HepG2 (cell line): ENCODE measurements around the gene METTL22. TPM values are rescaled to one million over a fixed set of nuclear protein-coding genes. Genes with fewer than 3 reads are reported as not detected.

Experiments
- ELF1 ChIP-seq: sonication (generic); formaldehyde crosslinking; IDR thresholded peaks from 2 replicates; pipeline ENCODE4 v1.4.0; 2020; ENCODE audit warnings: missing genetic modification reagents
- FIP1L1 ChIP-seq: fragments of 200-400 bp; formaldehyde crosslinking; IDR thresholded peaks from 2 replicates; pipeline ENCODE4 v1.6.1; 2018; ENCODE audit warnings: low read depth, mild to moderate bottlenecking, low read length, moderate library complexity, borderline replicate concordance; ENCODE audit not compliant: insufficient read depth
- KDM1A ChIP-seq: IDR thresholded peaks from 2 replicates; pipeline ENCODE4 v1.6.1; 2016; ENCODE audit warnings: missing compliant biosample characterization
- KDM6A ChIP-seq: IDR thresholded peaks from 2 replicates; pipeline ENCODE4 v1.6.1; 2016; ENCODE audit warnings: low read depth
- LCORL ChIP-seq, 2 experiments: fragments of 450-650 bp in 1 of 2; sonication (generic) in 1 of 2; formaldehyde crosslinking in 1 of 2; IDR thresholded peaks; 2 replicates each; pipeline versions ENCODE4 v1.5.0 to v1.6.1; 2017 to 2020; ENCODE audit warnings: antibody characterized with exemption in 1 of 2, missing genetic modification reagents in 1 of 2
- NFIC ChIP-seq: IDR thresholded peaks from 2 replicates; pipeline ENCODE4 v1.6.1; 2012; ENCODE audit warnings: mild to moderate bottlenecking, low read length, inconsistent platforms
- NFKBIZ ChIP-seq: IDR thresholded peaks from 2 replicates; pipeline ENCODE4 v1.6.1; 2018; ENCODE audit warnings: missing genetic modification reagents, missing compliant biosample characterization
- PTBP1 ChIP-seq: fragments of 200-400 bp; formaldehyde crosslinking; IDR thresholded peaks from 2 replicates; pipeline ENCODE4 v1.6.1; 2018; ENCODE audit warnings: low read length, low read depth; ENCODE audit not compliant: poor library complexity, severe bottlenecking
- RBAK ChIP-seq: sonication (generic); formaldehyde crosslinking; IDR thresholded peaks from 2 replicates; pipeline ENCODE4 v1.5.1; 2020; ENCODE audit warnings: mild to moderate bottlenecking, missing genetic modification reagents
- SAFB2 ChIP-seq: sonication (generic); formaldehyde crosslinking; IDR thresholded peaks from 2 replicates; pipeline ENCODE4 v1.5.1; 2020; ENCODE audit warnings: missing genetic modification reagents, low read depth, mild to moderate bottlenecking, borderline replicate concordance
- SMAD3 ChIP-seq: sonication (generic); formaldehyde crosslinking; IDR thresholded peaks from 2 replicates; pipeline ENCODE4 v1.4.0; 2020; ENCODE audit warnings: missing genetic modification reagents
- TAF1 ChIP-seq: sonication (generic); formaldehyde crosslinking; IDR thresholded peaks from 2 replicates; pipeline ENCODE4 v1.4.0; 2020; ENCODE audit warnings: missing genetic modification reagents
- TRIM24 ChIP-seq: sonication (generic); formaldehyde crosslinking; IDR thresholded peaks from 2 replicates; pipeline ENCODE4 v1.8.0; 2022; ENCODE audit warnings: mild to moderate bottlenecking, missing genetic modification reagents
- ZFX ChIP-seq: sonication (generic); formaldehyde crosslinking; IDR thresholded peaks from 2 replicates; pipeline ENCODE4 v1.4.0; 2020; ENCODE audit warnings: mild to moderate bottlenecking, low read depth, missing genetic modification reagents, moderate library complexity
- ZNF260 ChIP-seq: sonication (generic); formaldehyde crosslinking; IDR thresholded peaks from 2 replicates; pipeline ENCODE4 v1.4.0; 2020; ENCODE audit warnings: missing genetic modification reagents, low read depth, mild to moderate bottlenecking, borderline replicate concordance
- ZNF329 ChIP-seq: sonication (generic); formaldehyde crosslinking; IDR thresholded peaks from 2 replicates; pipeline ENCODE4 v1.9.0; 2021; ENCODE audit warnings: low read depth, mild to moderate bottlenecking, missing genetic modification reagents
- ZNF737 ChIP-seq: sonication (generic); formaldehyde crosslinking; IDR thresholded peaks from 2 replicates; pipeline ENCODE4 v1.5.0; 2020; ENCODE audit warnings: missing genetic modification reagents, mild to moderate bottlenecking, borderline replicate concordance
- ZNF761 ChIP-seq: sonication (generic); formaldehyde crosslinking; conservative IDR thresholded peaks from 2 replicates; pipeline ENCODE4 v1.4.0; 2020; ENCODE audit warnings: mild to moderate bottlenecking, missing genetic modification reagents
- ZNF768 ChIP-seq: sonication (generic); formaldehyde crosslinking; IDR thresholded peaks from 2 replicates; pipeline ENCODE4 v1.4.0; 2020; ENCODE audit warnings: missing genetic modification reagents
- polyA plus RNA-seq, 8 experiments: library from polyadenylated mRNA; depleted of rRNA in 3 of 8; stranded (reverse) in 7 of 8; unstranded in 1 of 8; fragments of >200 nt; fragmentation: Illumina TruSeq in 4 of 8; extraction: Trizol in 4 of 8; gene quantifications; 2 replicates each; pipeline versions ENCODE4 v1.2.1 to v1.2.3, GENCODE V29; 2011 to 2016; ENCODE audit warnings: low read depth in 4 of 8, missing spikeins in 1 of 8, mixed read lengths in 1 of 8; ENCODE audit not compliant: insufficient read depth in 1 of 8
- total RNA-seq, 5 experiments: library from RNA; depleted of rRNA; stranded (reverse); fragments of >200 nt; fragmentation: Illumina TruSeq; extraction: Trizol; gene quantifications; 2 replicates each; pipeline ENCODE4 v1.2.3, GENCODE V29; 2016; ENCODE audit warnings: low read depth in 1 of 5
- TF ChIP-seq, protein P1 (sequence below): sonication (generic); formaldehyde crosslinking; IDR thresholded peaks from 2 replicates; pipeline ENCODE4 v1.4.0; 2020; ENCODE audit warnings: mild to moderate bottlenecking, missing genetic modification reagents
- TF ChIP-seq, protein P2 (sequence below): sonication (generic); formaldehyde crosslinking; IDR thresholded peaks from 2 replicates; pipeline ENCODE4 v1.9.0; 2022; ENCODE audit warnings: low read depth, missing genetic modification reagents

The METTL22 gene
- total and polyA plus RNA-seq, 2 of the 13 experiments (the other 11 are each of a cell fraction or from before 2014, with no cell fraction given) = 36.2 to 94.8 TPM

DNA sequence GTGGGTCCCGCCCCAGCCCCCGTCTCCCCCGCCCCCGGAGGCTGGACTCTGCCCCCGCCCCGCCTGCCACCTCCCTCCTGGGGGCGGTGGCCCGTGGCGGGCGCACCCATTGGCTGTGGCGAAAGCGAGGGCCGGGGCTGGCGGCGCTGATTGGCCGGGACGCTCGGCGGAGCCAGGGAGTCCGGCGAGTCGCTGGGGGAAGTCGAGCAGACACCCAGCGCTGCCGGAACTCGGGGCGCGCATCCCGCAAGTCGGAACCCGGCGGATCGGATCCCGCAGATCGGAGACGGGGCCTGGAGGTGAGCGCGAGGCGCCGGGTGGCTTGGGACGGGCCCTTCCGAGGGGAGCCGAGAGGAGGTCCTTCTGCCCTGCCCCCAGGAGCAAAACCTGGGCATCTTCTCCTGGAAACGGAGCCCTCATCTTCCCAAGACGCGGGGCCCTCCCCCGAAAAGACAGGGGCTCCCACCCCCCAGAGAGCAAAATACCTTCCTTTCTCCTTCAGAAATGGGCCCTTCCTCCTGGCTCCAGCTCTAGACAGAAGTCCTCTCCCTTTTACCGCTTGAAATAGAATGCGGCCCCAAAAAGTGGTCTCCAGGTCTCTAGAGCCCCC lies 53.0 kb downstream of the METTL22 start, which contains the start of gene ABAT (continued):
- TF ChIP-seq, protein P1, sequence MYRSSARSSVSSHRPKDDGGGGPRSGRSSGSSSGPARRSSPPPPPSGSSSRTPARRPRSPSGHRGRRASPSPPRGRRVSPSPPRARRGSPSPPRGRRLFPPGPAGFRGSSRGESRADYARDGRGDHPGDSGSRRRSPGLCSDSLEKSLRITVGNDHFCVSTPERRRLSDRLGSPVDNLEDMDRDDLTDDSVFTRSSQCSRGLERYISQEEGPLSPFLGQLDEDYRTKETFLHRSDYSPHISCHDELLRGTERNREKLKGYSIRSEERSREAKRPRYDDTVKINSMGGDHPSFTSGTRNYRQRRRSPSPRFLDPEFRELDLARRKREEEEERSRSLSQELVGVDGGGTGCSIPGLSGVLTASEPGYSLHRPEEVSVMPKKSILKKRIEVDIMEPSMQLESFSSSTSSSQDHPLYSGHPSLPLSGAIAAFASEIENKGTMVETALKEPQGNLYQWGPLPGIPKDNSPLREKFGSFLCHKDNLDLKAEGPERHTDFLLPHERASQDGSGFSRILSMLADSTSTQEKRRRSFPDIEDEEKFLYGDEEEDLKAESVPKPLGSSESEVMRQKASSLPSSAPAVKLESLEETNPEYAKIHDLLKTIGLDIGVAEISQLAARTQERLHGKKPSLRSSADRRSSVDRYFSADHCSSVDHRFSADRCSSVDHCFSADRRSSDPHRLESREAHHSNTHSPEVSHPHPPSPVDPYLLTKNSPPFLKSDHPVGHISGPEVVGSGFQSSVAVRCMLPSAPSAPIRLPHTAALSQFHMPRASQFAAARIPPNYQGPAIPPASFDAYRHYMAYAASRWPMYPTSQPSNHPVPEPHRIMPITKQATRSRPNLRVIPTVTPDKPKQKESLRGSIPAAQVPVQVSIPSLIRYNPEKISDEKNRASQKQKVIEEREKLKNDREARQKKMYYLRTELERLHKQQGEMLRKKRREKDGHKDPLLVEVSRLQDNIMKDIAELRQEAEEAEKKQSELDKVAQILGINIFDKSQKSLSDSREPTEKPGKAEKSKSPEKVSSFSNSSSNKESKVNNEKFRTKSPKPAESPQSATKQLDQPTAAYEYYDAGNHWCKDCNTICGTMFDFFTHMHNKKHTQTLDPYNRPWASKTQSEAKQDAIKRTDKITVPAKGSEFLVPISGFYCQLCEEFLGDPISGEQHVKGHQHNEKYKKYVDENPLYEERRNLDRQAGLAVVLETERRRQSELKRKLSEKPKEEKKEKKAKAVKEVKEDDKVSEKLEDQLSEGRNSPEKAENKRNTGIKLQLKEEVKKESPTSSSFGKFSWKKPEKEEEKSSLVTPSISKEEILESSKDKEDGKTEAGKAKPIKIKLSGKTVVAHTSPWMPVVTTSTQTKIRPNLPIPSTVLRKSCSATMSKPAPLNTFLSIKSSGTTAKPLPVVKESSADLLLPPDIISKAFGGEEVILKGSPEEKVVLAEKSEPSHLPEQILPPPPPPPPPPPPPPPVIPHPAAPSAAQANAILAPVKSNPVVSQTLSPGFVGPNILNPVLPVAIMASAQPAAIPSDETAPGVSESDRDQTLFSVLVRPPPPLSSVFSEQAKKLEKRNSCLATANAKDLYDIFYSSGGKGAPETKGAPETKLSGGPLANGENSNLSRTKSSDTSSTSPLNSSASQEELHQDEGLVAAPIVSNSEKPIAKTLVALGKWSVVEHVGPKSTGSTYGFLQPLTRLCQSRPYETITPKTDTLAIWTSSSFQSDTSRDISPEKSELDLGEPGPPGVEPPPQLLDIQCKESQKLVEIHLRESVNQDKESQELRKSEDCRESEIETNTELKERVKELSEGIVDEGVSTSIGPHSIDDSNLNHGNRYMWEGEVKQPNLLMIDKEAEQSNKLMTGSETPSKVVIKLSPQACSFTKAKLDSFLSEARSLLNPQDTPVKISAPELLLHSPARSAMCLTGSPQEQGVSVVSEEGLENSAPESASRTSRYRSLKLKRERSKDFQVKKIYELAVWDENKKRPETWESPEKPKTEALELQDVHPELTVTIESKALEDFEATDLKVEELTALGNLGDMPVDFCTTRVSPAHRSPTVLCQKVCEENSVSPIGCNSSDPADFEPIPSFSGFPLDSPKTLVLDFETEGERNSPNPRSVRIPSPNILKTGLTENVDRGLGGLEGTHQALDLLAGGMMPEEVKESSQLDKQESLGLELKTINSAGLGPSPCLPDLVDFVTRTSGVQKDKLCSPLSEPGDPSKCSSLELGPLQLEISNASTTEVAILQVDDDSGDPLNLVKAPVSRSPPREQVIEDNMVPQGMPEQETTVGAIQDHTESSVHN (CRISPR knock-in tag) = no peak
- TF ChIP-seq ZFX (CRISPR knock-in tag) = peak; percentile 65; the same call in 1 of the 2 replicates
- peak; percentile 71; the same call in 1 of the 2 replicates for TF ChIP-seq NFKBIZ (CRISPR knock-in tag)
- no peak for TF ChIP-seq LCORL (IDR thresholded peaks at IDR 0.05)
- no peak; the same call in 1 of the 2 replicates for TF ChIP-seq LCORL (CRISPR knock-in tag; IDR thresholded peaks at IDR 0.05)
- TF ChIP-seq RBAK (CRISPR knock-in tag) = no peak
- no peak for TF ChIP-seq KDM1A (CRISPR knock-in tag)
- TF ChIP-seq ELF1 = peak; percentile 30; the same call in 1 of the 2 replicates
- TF ChIP-seq ZNF768 (CRISPR knock-in tag) = peak; percentile 68; the same call in 1 of the 2 replicates
- TF ChIP-seq ZNF737 (CRISPR knock-in tag) = 0 out of 2 replicates have a peak, but pooled peaks have one; percentile 24
- TF ChIP-seq KDM6A (CRISPR knock-in tag) = no peak
- no peak for TF ChIP-seq ZNF260 (CRISPR knock-in tag)
- no peak for TF ChIP-seq FIP1L1
- TF ChIP-seq SMAD3 = no peak; the same call in 1 of the 2 replicates
- no peak for TF ChIP-seq NFIC
- no peak for TF ChIP-seq ZNF761 (CRISPR knock-in tag)
- TF ChIP-seq TAF1 (CRISPR knock-in tag) = peak; percentile 92
- TF ChIP-seq, protein P2, sequence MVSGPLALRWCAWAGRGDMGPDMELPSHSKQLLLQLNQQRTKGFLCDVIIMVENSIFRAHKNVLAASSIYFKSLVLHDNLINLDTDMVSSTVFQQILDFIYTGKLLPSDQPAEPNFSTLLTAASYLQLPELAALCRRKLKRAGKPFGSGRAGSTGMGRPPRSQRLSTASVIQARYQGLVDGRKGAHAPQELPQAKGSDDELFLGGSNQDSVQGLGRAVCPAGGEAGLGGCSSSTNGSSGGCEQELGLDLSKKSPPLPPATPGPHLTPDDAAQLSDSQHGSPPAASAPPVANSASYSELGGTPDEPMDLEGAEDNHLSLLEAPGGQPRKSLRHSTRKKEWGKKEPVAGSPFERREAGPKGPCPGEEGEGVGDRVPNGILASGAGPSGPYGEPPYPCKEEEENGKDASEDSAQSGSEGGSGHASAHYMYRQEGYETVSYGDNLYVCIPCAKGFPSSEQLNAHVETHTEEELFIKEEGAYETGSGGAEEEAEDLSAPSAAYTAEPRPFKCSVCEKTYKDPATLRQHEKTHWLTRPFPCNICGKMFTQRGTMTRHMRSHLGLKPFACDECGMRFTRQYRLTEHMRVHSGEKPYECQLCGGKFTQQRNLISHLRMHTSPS (CRISPR knock-in tag) = 0 out of 2 replicates have a peak, but pooled peaks have one; percentile 12
- TF ChIP-seq ZNF329 = no peak
- no peak for TF ChIP-seq PTBP1
- TF ChIP-seq SAFB2 (CRISPR knock-in tag) = peak; percentile 60; the same call in 1 of the 2 replicates
- no peak for TF ChIP-seq TRIM24 (CRISPR knock-in tag)
